ENCODE data around the gene FKTN.
A peak's percentile ranks its signal among the peaks of the same experiment; 100 is the strongest.
"Not testable (repeated sequence)": the region's sequence is repeated elsewhere in the genome, so short reads cannot be mapped to it uniquely, and the experiment has no call there.

Gene FKTN

DNA sequence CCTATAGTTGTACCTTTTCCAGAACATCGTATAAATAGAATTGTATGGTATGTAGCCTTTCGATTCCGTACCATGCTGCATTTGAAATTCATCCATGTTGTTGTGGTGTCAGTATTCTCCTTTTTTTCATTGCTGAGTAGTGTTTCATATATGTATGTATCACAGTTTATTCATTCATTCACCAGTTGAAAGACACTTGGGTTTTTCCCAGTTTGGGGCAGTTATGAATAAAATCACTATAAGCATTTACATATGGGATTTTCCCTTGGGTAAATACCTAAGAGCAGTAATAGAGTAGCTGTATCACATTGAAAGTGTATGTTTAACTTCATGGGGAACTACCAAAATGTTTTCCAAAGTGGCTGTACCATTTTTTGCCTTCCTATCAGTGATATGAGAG is 16.1 kb upstream of the FKTN start:
- H3K36me3 ChIP-seq (ENCODE audit: control insufficient read depth, insufficient read depth, low read length): no peaks in the 10 kb centered on the region
- no peaks in the 10 kb centered on the region for H3K27me3 ChIP-seq (ENCODE audit: control insufficient read depth, insufficient read depth, low read length)
- H3K4me1 ChIP-seq (ENCODE audit: control insufficient read depth, insufficient read depth, low read length): no peaks in the 10 kb centered on the region
- H3K9me3 ChIP-seq (ENCODE audit: control insufficient read depth, insufficient read depth, low read length): no peaks in the 10 kb centered on the region
- no peak overlapping the region for H3K9ac ChIP-seq (ENCODE audit: low read depth, low read length)
- H3K4me3 ChIP-seq (ENCODE audit: low read depth, low read length): no peak overlapping the region

DNA sequence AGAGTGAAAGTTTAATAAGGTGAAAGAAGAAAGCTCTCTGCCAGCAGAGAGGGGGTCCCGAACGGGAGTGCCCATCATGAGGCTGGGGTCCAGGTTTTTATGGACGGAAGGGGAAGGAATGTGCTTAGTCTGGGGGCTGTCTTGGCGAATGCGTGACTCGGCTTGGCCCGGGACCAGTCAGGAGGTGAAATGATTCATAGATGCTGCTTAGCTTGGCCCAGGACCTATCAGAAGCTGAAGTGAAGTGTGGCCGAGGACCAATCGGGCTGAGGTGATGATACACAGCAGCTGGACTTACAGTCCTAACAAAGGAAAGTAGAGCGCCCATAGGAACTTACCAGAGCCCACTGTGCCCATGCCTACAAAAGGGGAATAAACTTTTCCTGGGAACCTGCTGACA is 3.9 kb upstream of the FKTN start:
- Histone ChIP-seq H3K4me3 (ENCODE audit: low read depth, low read length) (no peak overlapping the region), H3K27me3 (ENCODE audit: control insufficient read depth, insufficient read depth, low read length) (peaks cover 4% of the 10 kb centered on the region), H3K36me3 (ENCODE audit: control insufficient read depth, insufficient read depth, low read length) (peaks cover 2% of the 10 kb centered on the region), H3K9me3 (ENCODE audit: control insufficient read depth, insufficient read depth, low read length) (no peaks in the 10 kb centered on the region), H3K4me1 (ENCODE audit: control insufficient read depth, insufficient read depth, low read length) (peaks cover 5% of the 10 kb centered on the region), H3K9ac (ENCODE audit: low read depth, low read length) (no peak overlapping the region)

DNA sequence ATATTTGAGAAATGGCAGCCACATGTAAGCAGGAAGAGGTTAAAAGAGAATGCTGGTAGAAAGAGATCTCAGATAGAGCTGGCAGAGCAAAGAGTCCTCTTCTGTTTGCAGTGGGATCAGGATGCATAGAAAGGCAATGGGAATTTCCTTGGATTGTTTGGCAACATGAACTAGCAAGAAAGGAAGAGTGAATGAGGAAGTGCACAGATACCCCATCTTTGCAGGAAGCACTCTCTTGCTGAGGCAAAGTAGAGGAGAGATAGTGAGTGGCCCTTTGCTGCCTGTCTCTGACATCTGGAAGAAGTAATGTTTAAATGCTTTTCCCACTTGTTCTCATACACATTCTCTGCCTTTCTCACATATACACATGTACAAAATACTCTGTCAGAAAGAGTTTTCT is 14.5 kb downstream of the FKTN start:
- Histone ChIP-seq H3K4me1 (ENCODE audit: control insufficient read depth, insufficient read depth, low read length) (no peaks in the 10 kb centered on the region), H3K4me3 (ENCODE audit: low read depth, low read length) (no peak overlapping the region), H3K36me3 (ENCODE audit: control insufficient read depth, insufficient read depth, low read length) (no peaks in the 10 kb centered on the region), H3K9ac (ENCODE audit: low read depth, low read length) (no peak overlapping the region), H3K9me3 (ENCODE audit: control insufficient read depth, insufficient read depth, low read length) (no peaks in the 10 kb centered on the region), H3K27me3 (ENCODE audit: control insufficient read depth, insufficient read depth, low read length) (no peaks in the 10 kb centered on the region)

DNA sequence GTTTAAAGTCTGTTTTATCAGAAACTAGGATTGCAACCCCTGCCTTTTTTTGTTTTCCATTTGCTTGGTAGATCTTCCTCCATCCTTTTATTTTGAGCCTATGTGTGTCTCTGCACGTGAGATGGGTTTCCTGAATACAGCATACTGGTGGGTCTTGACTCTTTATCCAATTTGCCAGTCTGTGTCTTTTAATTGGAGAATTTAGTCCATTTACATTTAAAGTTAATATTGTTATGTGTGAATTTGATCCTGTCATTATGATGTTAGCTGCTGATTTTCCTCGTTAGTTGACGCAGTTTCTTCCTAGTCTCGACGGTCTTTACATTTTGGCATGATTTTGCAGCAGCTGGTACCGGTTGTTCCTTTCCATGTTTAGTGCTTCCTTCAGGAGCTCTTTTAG is 22.0 kb downstream of the FKTN start:
- not testable (repeated sequence) for H3K27me3 ChIP-seq (ENCODE audit: control insufficient read depth, insufficient read depth, low read length); H3K9me3 ChIP-seq (ENCODE audit: control insufficient read depth, insufficient read depth, low read length); H3K4me3 ChIP-seq (ENCODE audit: low read depth, low read length); H3K4me1 ChIP-seq (ENCODE audit: control insufficient read depth, insufficient read depth, low read length); H3K9ac ChIP-seq (ENCODE audit: low read depth, low read length); H3K36me3 ChIP-seq (ENCODE audit: control insufficient read depth, insufficient read depth, low read length)

DNA sequence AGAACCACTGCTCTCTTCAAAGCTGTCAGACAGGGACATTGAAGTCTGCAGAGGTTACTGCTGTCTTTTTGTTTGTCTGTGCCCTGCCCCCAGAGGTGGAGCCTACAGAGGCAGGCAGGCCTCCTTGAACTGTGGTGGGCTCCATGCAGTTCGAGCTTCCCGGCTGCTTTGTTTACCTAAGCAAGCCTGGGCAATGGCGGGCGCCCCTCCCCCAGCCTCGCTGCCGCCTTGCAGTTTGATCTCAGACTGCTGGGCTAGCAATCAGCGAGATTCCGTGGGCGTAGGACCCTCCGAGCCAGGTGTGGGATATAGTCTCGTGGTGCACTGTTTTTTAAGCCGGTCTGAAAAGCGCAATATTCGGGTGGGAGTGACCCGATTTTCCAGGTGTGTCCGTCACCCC is 23.6 kb downstream of the FKTN start:
- H3K4me1 ChIP-seq (ENCODE audit: control insufficient read depth, insufficient read depth, low read length); H3K9ac ChIP-seq (ENCODE audit: low read depth, low read length); H3K27me3 ChIP-seq (ENCODE audit: control insufficient read depth, insufficient read depth, low read length); H3K36me3 ChIP-seq (ENCODE audit: control insufficient read depth, insufficient read depth, low read length); H3K9me3 ChIP-seq (ENCODE audit: control insufficient read depth, insufficient read depth, low read length): not testable (repeated sequence)
- H3K4me3 ChIP-seq (ENCODE audit: low read depth, low read length): peak overlapping the region; percentile 56

DNA sequence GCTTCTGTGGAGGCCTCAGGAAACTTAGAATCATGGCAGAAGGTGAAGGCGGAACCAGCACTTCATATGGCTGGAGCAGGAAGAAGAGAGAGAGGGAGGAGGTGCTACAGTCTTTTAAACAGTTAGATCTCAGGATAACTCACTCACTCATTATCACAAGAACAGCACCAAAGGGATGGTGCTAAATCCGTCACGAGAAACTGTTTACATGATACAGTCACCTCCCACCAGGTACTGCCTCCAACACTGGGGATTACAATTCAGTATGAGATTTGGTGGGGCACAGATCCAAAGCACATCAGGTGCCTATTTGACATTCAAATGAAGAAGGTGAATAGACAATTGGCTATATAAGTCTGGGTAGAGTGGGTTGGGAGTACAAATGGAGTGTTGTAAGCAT is 35.2 kb downstream of the FKTN start:
- H3K9me3 ChIP-seq (ENCODE audit: control insufficient read depth, insufficient read depth, low read length): peaks cover 15% of the 10 kb centered on the region
- no peak overlapping the region for H3K9ac ChIP-seq (ENCODE audit: low read depth, low read length)
- H3K4me1 ChIP-seq (ENCODE audit: control insufficient read depth, insufficient read depth, low read length): no peaks in the 10 kb centered on the region
- no peak overlapping the region for H3K4me3 ChIP-seq (ENCODE audit: low read depth, low read length)
- H3K27me3 ChIP-seq (ENCODE audit: control insufficient read depth, insufficient read depth, low read length): no peaks in the 10 kb centered on the region
- no peaks in the 10 kb centered on the region for H3K36me3 ChIP-seq (ENCODE audit: control insufficient read depth, insufficient read depth, low read length)

DNA sequence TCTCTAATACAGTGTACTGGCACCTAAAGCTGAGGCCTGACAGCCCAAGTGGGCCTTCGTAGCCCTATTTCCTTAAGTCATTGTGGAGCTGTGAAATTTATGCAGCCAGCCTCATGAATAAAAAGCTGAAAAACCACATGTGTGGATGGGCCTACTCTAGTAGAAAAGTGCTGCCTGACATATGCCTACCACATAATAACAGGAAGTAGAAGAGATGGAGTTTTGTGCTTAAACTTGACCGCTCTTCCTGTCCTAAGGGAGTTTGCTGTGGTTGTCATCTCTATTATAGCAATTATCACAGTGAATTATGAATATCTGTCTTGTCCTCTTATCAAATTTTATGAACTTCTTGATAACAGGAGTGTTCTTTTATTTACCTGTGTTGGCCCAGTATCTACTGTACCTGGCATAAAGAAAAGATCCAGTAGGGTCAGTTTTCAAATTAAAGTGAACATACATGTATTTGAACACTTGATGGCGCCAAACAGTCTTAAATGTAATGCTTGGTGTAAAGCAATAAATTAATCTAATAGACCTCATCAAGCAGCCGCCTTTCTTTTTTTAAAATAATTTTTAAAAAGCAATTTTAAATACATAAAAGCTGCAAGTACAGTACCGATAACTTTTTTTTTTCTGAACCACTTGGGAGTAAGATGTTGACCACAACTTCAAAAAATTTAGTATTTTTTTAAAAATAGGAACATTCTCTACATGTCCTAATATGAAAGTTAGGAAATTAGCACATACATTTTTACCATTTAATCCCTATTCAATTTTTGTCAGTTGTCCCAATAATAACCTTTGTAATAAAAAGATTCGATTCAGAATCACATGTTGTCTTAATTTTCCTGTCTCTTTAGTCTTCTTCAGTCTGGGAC is 51.0 kb downstream of the FKTN start:
- no peaks in the 10 kb centered on the region for H3K9me3 ChIP-seq (ENCODE audit: control insufficient read depth, insufficient read depth, low read length)
- no peaks in the 10 kb centered on the region for H3K4me1 ChIP-seq (ENCODE audit: control insufficient read depth, insufficient read depth, low read length)
- H3K27me3 ChIP-seq (ENCODE audit: control insufficient read depth, insufficient read depth, low read length): no peaks in the 10 kb centered on the region
- no peak overlapping the region for H3K4me3 ChIP-seq (ENCODE audit: low read depth, low read length)
- H3K36me3 ChIP-seq (ENCODE audit: control insufficient read depth, insufficient read depth, low read length): no peaks in the 10 kb centered on the region
- H3K9ac ChIP-seq (ENCODE audit: low read depth, low read length): no peak overlapping the region

DNA sequence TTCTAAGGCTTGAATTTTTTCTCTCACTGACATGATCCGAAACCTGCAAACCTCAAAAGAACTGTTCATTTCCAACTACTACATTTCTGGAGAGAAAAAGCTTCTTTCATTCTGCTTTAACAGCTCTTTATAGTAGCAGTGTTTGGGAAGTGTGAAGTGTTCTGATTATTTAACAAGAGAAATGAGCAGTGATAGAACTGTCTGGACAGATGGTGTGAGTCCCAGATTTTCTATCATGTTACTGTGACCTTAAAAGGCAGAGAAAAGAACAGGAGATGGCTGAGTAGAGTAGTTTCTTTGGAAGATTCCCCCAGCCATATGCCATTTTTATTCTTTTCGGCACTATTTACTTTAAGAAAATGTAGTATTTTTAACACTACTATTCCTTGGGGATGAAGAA is 63.1 kb downstream of the FKTN start:
- Histone ChIP-seq H3K4me3 (ENCODE audit: low read depth, low read length) (no peak overlapping the region), H3K9ac (ENCODE audit: low read depth, low read length) (no peak overlapping the region), H3K36me3 (ENCODE audit: control insufficient read depth, insufficient read depth, low read length) (no peaks in the 10 kb centered on the region), H3K9me3 (ENCODE audit: control insufficient read depth, insufficient read depth, low read length) (no peaks in the 10 kb centered on the region), H3K4me1 (ENCODE audit: control insufficient read depth, insufficient read depth, low read length) (no peaks in the 10 kb centered on the region), H3K27me3 (ENCODE audit: control insufficient read depth, insufficient read depth, low read length) (no peaks in the 10 kb centered on the region)

DNA sequence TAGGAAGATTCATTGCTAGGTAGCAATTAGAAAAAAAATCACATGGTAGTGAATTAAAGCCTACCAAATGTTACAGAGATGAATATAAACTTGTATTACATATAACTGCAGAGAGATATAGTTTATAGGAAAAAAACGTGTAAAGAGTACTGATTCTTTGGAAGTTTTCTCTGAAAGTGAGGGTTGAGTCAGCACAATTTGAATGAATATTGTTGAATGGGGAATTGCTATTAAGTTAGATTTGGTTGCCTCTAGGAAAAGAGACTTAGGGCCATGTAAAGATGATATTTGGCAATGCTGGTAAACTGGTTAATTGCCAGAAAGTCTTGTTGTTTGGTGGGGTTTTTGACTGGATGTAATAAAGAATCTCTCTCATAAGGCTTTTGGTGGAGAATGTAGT is 67.2 kb downstream of the FKTN start:
- Histone ChIP-seq H3K9ac (ENCODE audit: low read depth, low read length) (no peak overlapping the region), H3K36me3 (ENCODE audit: control insufficient read depth, insufficient read depth, low read length) (no peaks in the 10 kb centered on the region), H3K4me3 (ENCODE audit: low read depth, low read length) (no peak overlapping the region), H3K9me3 (ENCODE audit: control insufficient read depth, insufficient read depth, low read length) (no peaks in the 10 kb centered on the region), H3K27me3 (ENCODE audit: control insufficient read depth, insufficient read depth, low read length) (no peaks in the 10 kb centered on the region), H3K4me1 (ENCODE audit: control insufficient read depth, insufficient read depth, low read length) (no peaks in the 10 kb centered on the region)

DNA sequence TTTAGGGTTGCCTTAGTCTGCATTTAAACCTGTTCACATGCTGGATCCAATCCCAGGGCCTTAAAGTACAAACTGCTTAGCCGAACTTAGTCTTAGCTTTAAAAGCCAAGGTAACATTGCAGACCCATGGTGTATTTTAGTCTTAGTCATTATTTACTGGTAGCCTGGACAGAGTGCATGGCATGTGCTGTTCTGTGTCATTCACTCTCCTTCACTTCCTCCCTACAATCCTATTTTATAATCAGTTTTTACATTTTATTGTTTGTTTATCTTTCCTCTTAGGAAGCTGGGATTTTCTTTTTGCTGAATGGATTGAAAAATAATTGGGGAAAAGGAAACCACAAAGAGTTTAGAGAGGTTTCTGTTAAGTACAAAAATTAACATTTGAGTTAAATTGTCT is 74.9 kb downstream of the FKTN start:
- Histone ChIP-seq H3K27me3 (ENCODE audit: control insufficient read depth, insufficient read depth, low read length) (no peaks in the 10 kb centered on the region), H3K4me3 (ENCODE audit: low read depth, low read length) (no peak overlapping the region), H3K9me3 (ENCODE audit: control insufficient read depth, insufficient read depth, low read length) (no peaks in the 10 kb centered on the region), H3K4me1 (ENCODE audit: control insufficient read depth, insufficient read depth, low read length) (no peaks in the 10 kb centered on the region), H3K9ac (ENCODE audit: low read depth, low read length) (no peak overlapping the region), H3K36me3 (ENCODE audit: control insufficient read depth, insufficient read depth, low read length) (no peaks in the 10 kb centered on the region)

DNA sequence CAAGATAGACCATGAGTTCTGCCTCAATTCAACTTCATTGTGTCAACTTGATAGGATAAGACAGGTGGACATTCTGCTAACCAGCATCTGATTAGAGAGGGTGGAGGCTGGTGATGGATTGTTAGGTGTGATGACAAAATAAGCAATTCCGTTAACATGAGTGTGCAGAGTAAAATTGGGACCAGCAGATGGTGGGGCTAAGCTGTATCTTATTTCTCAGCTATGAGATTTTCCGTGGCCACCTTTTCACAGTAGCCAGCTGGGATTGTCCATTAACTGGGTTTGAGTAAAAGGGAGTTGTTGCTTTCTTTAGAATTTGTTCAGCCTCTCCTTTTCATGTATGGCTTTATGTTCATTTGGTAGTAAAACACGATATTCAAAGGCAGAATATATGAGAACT is 75.5 kb downstream of the FKTN start:
- Histone ChIP-seq H3K36me3 (ENCODE audit: control insufficient read depth, insufficient read depth, low read length) (no peaks in the 10 kb centered on the region), H3K9ac (ENCODE audit: low read depth, low read length) (no peak overlapping the region), H3K27me3 (ENCODE audit: control insufficient read depth, insufficient read depth, low read length) (no peaks in the 10 kb centered on the region), H3K4me3 (ENCODE audit: low read depth, low read length) (no peak overlapping the region), H3K4me1 (ENCODE audit: control insufficient read depth, insufficient read depth, low read length) (no peaks in the 10 kb centered on the region), H3K9me3 (ENCODE audit: control insufficient read depth, insufficient read depth, low read length) (no peaks in the 10 kb centered on the region)

DNA sequence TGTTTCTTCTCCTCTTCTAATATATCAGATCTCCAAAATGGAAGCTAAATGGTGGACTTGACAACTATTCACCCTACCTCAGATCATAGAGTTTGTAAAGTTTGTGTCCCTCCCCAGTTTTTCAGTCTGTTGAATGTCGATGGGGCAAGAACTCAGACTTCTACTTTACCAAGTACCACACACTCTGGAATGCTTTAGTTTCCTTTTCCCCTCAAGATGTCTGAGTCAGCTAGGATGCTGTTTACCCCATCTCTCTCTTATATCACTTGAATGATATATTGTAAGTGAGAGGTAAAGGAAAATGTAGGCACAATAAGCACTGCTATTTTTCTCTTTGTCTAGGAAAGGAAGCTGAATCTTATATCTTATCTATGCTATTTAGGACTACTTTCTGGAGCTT is 78.4 kb downstream of the FKTN start:
- no peaks in the 10 kb centered on the region for H3K9me3 ChIP-seq (ENCODE audit: control insufficient read depth, insufficient read depth, low read length)
- no peak overlapping the region for H3K4me3 ChIP-seq (ENCODE audit: low read depth, low read length)
- no peaks in the 10 kb centered on the region for H3K27me3 ChIP-seq (ENCODE audit: control insufficient read depth, insufficient read depth, low read length)
- no peaks in the 10 kb centered on the region for H3K36me3 ChIP-seq (ENCODE audit: control insufficient read depth, insufficient read depth, low read length)
- H3K4me1 ChIP-seq (ENCODE audit: control insufficient read depth, insufficient read depth, low read length): no peaks in the 10 kb centered on the region
- H3K9ac ChIP-seq (ENCODE audit: low read depth, low read length): no peak overlapping the region
